HEK293T (cell line): ENCODE results near the gene ADH1C.
"Not testable (repeated sequence)": the region's sequence is repeated elsewhere in the genome, so short reads cannot be mapped to it uniquely, and the experiment has no call there.

ENCODE experiments used
- BHLHE40 ChIP-seq: fragments of 450-650 bp; IDR thresholded peaks from 2 replicates; pipeline ENCODE4 v1.6.1; 2016; ENCODE audit warnings: mild to moderate bottlenecking, moderate library complexity, borderline replicate concordance
- FOXK2 ChIP-seq: fragments of 450-650 bp; IDR thresholded peaks from 2 replicates; pipeline ENCODE4 v1.6.1; 2016; ENCODE audit warnings: mild to moderate bottlenecking
- HDGF ChIP-seq: fragments of 450-650 bp; IDR thresholded peaks from 2 replicates; pipeline ENCODE4 v1.6.1; 2017; ENCODE audit warnings: antibody characterized with exemption, borderline replicate concordance
- PKNOX1 ChIP-seq: fragments of 450-650 bp; IDR thresholded peaks from 2 replicates; pipeline ENCODE4 v1.6.1; 2016
- SP1 ChIP-seq: fragments of 450-650 bp; IDR thresholded peaks from 2 replicates; pipeline ENCODE4 v1.6.1; 2017
- SUZ12 ChIP-seq: fragments of 450-650 bp; IDR thresholded peaks from 2 replicates; pipeline ENCODE4 v1.6.1; 2016; ENCODE audit warnings: mild to moderate bottlenecking
- TARDBP ChIP-seq: fragments of 450-650 bp; IDR thresholded peaks from 2 replicates; pipeline ENCODE4 v1.6.1; 2016
- ZNF384 ChIP-seq: fragments of 450-650 bp; IDR thresholded peaks from 2 replicates; pipeline ENCODE4 v1.6.1; 2016

GRCh38 chr4:99342624-99343023 is 9.9 kb downstream of the ADH1C start:
- TF ChIP-seq PKNOX1, SUZ12, TARDBP, SP1, ZNF384, HDGF, FOXK2, BHLHE40: not testable (repeated sequence)
